H1 (cell line): ENCODE results near the gene MIS18BP1.

Source experiments
- BRCA1 ChIP-seq: IDR thresholded peaks from 2 replicates; pipeline ENCODE4 v1.6.1; 2012; ENCODE audit warnings: low read depth, low read length, improper control_type of control experiment
- CTCF ChIP-seq, 3 experiments: IDR thresholded peaks; 1 replicate in 2 of 3; 2 replicates in 1 of 3; pipeline versions ENCODE4 v1.5.1 to v1.6.1; 2011; ENCODE audit warnings: low read length in 3 of 3, mild to moderate bottlenecking in 3 of 3, inconsistent platforms in 2 of 3, low read depth in 1 of 3, moderate library complexity in 1 of 3; ENCODE audit not compliant: insufficient read depth in 1 of 3; ENCODE audit errors: control extremely low read depth in 1 of 3
- MAFK ChIP-seq: IDR thresholded peaks from 2 replicates; pipeline ENCODE4 v1.6.1; 2012; ENCODE audit warnings: low read depth, mild to moderate bottlenecking, improper control_type of control experiment, low read length
- POLR2A ChIP-seq, 2 experiments: IDR thresholded peaks; 1 replicate in 1 of 2; 2 replicates in 1 of 2; pipeline ENCODE4 v1.6.1; 2011; ENCODE audit warnings: low read depth in 2 of 2, low read length in 2 of 2, mild to moderate bottlenecking in 2 of 2; ENCODE audit errors: control extremely low read depth in 1 of 2
- POU5F1 ChIP-seq: IDR thresholded peaks from 2 replicates; pipeline ENCODE4 v1.6.1; 2011; ENCODE audit warnings: low read depth, mild to moderate bottlenecking, low read length, moderate library complexity
- RXRA ChIP-seq: IDR thresholded peaks from 2 replicates; pipeline ENCODE4 v1.6.1; 2011; ENCODE audit warnings: low read depth, mild to moderate bottlenecking, low read length, moderate library complexity; ENCODE audit not compliant: insufficient read depth

- no peak for TF ChIP-seq BRCA1
- no peak for TF ChIP-seq CTCF (IDR thresholded peaks at IDR 0.05; ENCODE audit: control extremely low read depth in 1 of 3, insufficient read depth in 1 of 3, low read depth in 1 of 3, low read length in 3 of 3)
- TF ChIP-seq RXRA: no peak
- TF ChIP-seq MAFK: no peak
- TF ChIP-seq POU5F1: no peak
- TF ChIP-seq POLR2A (IDR thresholded peaks at IDR 0.05; ENCODE audit: control extremely low read depth in 1 of 2, low read depth in 2 of 2, low read length in 2 of 2): no peak
Measured at GRCh38 chr14:45246691-45247090, 6.3 kb downstream of the MIS18BP1 start.
